Rectal smooth muscle tissue (tissue), 1 donor: Measurements from ENCODE around the gene AR.

Experiments used
- H3K27ac ChIP-seq: one replicate; pipeline ENCODE4 v1.7.0; 2013; ENCODE audit warnings: low read depth, low read length, inconsistent platforms
- H3K27me3 ChIP-seq: one replicate; pipeline ENCODE4 v1.7.0; 2013; ENCODE audit warnings: low read length; ENCODE audit not compliant: control insufficient read depth, insufficient read depth
- H3K36me3 ChIP-seq: one replicate; pipeline ENCODE4 v1.7.0; 2013; ENCODE audit warnings: low read length; ENCODE audit not compliant: control insufficient read depth, insufficient read depth
- H3K4me1 ChIP-seq: one replicate; pipeline ENCODE4 v1.7.0; 2013; ENCODE audit warnings: low read length; ENCODE audit not compliant: control insufficient read depth, insufficient read depth
- H3K4me3 ChIP-seq: one replicate; pipeline ENCODE4 v1.7.0; 2013; ENCODE audit warnings: low read length
- H3K9ac ChIP-seq: one replicate; pipeline ENCODE4 v1.7.0; 2013; ENCODE audit warnings: low read length

AR gene, protein sequence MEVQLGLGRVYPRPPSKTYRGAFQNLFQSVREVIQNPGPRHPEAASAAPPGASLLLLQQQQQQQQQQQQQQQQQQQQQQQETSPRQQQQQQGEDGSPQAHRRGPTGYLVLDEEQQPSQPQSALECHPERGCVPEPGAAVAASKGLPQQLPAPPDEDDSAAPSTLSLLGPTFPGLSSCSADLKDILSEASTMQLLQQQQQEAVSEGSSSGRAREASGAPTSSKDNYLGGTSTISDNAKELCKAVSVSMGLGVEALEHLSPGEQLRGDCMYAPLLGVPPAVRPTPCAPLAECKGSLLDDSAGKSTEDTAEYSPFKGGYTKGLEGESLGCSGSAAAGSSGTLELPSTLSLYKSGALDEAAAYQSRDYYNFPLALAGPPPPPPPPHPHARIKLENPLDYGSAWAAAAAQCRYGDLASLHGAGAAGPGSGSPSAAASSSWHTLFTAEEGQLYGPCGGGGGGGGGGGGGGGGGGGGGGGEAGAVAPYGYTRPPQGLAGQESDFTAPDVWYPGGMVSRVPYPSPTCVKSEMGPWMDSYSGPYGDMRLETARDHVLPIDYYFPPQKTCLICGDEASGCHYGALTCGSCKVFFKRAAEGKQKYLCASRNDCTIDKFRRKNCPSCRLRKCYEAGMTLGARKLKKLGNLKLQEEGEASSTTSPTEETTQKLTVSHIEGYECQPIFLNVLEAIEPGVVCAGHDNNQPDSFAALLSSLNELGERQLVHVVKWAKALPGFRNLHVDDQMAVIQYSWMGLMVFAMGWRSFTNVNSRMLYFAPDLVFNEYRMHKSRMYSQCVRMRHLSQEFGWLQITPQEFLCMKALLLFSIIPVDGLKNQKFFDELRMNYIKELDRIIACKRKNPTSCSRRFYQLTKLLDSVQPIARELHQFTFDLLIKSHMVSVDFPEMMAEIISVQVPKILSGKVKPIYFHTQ

DNA sequence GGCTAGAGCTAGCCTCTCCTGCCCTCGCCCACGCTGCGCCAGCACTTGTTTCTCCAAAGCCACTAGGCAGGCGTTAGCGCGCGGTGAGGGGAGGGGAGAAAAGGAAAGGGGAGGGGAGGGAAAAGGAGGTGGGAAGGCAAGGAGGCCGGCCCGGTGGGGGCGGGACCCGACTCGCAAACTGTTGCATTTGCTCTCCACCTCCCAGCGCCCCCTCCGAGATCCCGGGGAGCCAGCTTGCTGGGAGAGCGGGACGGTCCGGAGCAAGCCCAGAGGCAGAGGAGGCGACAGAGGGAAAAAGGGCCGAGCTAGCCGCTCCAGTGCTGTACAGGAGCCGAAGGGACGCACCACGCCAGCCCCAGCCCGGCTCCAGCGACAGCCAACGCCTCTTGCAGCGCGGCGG is at the start of gene AR:
TSS of gene AR (plus strand) at position 204 of the 400 bp plus-strand sequence. CDS start 1,126 bp downstream, outside the sequence.
- H3K4me3 ChIP-seq = peak within 1 kb of the TSS; percentile 59

GRCh38 chrX:67500617-67501016 is 43.2 kb upstream of the AR start:
- H3K27ac ChIP-seq = no peak overlapping the region
- H3K9ac ChIP-seq = no peak overlapping the region
- no peaks in the 10 kb centered on the region for H3K36me3 ChIP-seq
- H3K4me1 ChIP-seq = no peaks in the 10 kb centered on the region
- no peaks in the 10 kb centered on the region for H3K27me3 ChIP-seq
- H3K4me3 ChIP-seq = no peak overlapping the region

More for the DNA sequence above, at the start of gene AR:
- Histone ChIP-seq H3K36me3 (no peaks in the 10 kb centered on the region), H3K9ac (no peak within 1 kb of the TSS), H3K4me1 (no peaks in the 10 kb centered on the region), H3K27ac (peak within 1 kb of the TSS; percentile 64), H3K27me3 (no peaks in the 10 kb centered on the region)

DNA sequence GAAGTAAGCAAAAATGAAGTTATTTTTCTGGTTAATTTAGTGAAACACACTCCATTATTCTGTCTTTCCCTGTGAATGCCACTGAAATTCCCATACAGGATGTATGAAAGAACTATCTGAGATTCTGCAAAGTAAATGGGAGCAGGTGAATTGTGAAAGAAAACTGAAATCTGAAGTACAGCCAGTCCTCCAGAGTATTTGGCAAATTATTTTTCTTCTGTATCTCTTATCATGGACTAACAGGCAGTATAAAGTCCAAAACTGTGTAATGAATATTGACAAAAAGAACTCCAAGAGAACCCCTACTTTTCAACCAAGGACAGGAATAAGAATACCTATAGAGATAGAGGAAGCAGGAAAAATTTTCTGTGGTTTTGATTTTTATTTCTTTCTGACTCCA is 40.8 kb upstream of the AR start:
- Histone ChIP-seq H3K27ac (no peak overlapping the region), H3K4me3 (no peak overlapping the region), H3K9ac (no peak overlapping the region), H3K36me3 (no peaks in the 10 kb centered on the region), H3K4me1 (no peaks in the 10 kb centered on the region), H3K27me3 (no peaks in the 10 kb centered on the region)

DNA sequence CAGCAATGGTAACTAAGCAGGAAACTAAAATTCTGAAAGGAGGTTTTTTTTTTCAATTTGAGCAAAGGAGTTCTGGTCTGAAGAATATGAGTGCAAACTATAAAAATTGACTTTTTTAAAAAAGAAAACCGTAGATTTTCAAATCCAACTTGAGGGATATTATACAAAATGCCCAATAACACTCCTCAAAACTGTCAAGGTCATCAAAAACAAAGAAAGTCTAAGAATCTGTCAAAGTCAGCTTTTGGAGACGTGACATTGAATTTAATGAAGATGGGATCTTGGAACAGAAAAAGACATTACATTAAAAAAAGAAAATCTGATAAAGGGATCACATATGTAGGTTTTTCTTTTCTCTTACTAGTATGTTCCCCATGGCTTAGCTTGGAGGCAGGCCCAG is 40.4 kb upstream of the AR start:
- no peak overlapping the region for H3K27ac ChIP-seq
- H3K4me3 ChIP-seq = no peak overlapping the region
- H3K9ac ChIP-seq = no peak overlapping the region
- H3K27me3 ChIP-seq = no peaks in the 10 kb centered on the region
- no peaks in the 10 kb centered on the region for H3K36me3 ChIP-seq
- H3K4me1 ChIP-seq = no peaks in the 10 kb centered on the region

DNA sequence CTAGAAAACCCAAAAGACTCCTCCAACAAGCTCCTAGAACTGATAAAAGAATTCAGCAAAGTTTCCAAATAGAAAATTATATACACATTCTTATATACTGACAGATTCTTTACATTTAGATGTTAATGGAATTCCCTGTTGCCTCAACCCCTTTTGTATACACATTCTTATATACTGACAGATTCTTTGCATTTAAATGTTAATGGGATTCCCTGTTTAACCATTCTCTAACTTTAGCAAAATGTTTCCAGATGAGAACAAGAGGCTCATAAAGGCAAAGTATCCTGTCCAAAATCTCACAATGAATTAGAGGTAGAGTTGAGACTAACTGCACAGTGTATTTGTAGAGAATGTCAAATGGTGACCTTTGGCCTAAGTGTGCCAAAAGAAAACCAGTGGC is 23.1 kb upstream of the AR start:
- H3K4me3 ChIP-seq = no peak overlapping the region
- no peaks in the 10 kb centered on the region for H3K36me3 ChIP-seq
- no peak overlapping the region for H3K9ac ChIP-seq
- no peaks in the 10 kb centered on the region for H3K27me3 ChIP-seq
- H3K4me1 ChIP-seq = no peaks in the 10 kb centered on the region
- H3K27ac ChIP-seq = no peak overlapping the region

- H3K4me3 ChIP-seq = no peak overlapping the region
- H3K4me1 ChIP-seq = no peaks in the 10 kb centered on the region
- H3K36me3 ChIP-seq = no peaks in the 10 kb centered on the region
- no peaks in the 10 kb centered on the region for H3K27me3 ChIP-seq
- no peak overlapping the region for H3K9ac ChIP-seq
- no peak overlapping the region for H3K27ac ChIP-seq
These were observed 20.7 kb upstream of the AR start for GRCh38 chrX:67523002-67523681.

DNA sequence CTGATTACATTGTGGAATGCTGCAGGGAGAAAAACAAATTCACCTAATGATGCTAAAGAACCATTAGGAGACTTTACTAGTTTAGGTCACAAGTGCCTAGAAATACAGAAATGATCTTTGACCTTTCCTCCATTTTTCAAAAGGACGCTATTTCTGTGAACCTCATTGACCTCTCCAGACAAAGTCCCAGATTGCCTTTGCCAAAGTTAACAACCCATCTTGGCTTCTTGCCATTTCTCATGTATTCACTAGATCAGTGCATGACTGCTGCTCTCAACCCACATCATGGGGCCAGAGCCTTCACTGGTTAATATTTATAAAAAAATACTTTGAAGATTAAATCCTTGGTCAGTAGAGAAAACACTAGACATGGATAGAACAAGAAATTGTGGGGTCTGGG is 19.9 kb upstream of the AR start:
- H3K36me3 ChIP-seq = no peaks in the 10 kb centered on the region
- no peaks in the 10 kb centered on the region for H3K4me1 ChIP-seq
- no peak overlapping the region for H3K9ac ChIP-seq
- H3K4me3 ChIP-seq = no peak overlapping the region
- H3K27ac ChIP-seq = no peak overlapping the region
- H3K27me3 ChIP-seq = no peaks in the 10 kb centered on the region

GRCh38 chrX:67524428-67524827 is 19.4 kb upstream of the AR start:
- no peak overlapping the region for H3K9ac ChIP-seq
- no peak overlapping the region for H3K4me3 ChIP-seq
- no peaks in the 10 kb centered on the region for H3K4me1 ChIP-seq
- H3K36me3 ChIP-seq = no peaks in the 10 kb centered on the region
- no peak overlapping the region for H3K27ac ChIP-seq
- no peaks in the 10 kb centered on the region for H3K27me3 ChIP-seq

DNA sequence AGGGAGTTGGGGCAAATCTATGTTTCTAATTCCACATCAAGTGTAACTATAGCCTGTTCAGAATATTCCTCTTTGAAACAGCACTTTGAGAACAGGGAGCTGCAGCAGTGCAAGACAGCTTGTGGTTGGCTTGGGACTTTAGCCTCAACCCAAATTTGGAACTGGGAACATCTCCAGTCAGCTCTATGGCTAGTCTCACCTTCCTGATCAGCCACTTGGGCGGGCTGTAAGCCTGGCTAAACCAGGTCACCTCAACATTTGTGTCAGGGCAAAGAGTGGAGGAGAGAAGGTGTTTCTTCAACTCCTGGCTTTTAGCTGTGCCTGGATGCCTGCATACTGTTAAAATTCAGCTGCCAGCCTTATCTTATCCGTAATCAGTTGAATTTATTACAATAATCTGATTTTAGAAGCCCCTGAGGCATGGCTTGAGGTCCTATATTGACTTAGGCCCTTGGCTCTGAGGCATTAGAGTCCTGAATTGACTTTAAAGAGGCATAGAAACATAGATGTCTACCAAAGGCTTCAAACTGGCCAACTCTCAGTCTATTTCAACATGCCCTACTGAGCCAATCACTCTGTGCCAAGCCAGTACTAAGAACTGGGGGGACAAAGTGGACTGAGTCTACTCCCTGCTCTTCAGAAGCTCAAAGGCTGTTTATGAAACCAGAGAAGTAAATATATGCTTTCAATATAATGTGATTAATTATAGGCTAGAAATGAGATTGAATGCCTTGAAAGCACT is 18.7 kb upstream of the AR start:
- H3K27me3 ChIP-seq = no peaks in the 10 kb centered on the region
- no peak overlapping the region for H3K9ac ChIP-seq
- H3K4me3 ChIP-seq = no peak overlapping the region
- H3K4me1 ChIP-seq = no peaks in the 10 kb centered on the region
- H3K27ac ChIP-seq = no peak overlapping the region
- H3K36me3 ChIP-seq = no peaks in the 10 kb centered on the region

DNA sequence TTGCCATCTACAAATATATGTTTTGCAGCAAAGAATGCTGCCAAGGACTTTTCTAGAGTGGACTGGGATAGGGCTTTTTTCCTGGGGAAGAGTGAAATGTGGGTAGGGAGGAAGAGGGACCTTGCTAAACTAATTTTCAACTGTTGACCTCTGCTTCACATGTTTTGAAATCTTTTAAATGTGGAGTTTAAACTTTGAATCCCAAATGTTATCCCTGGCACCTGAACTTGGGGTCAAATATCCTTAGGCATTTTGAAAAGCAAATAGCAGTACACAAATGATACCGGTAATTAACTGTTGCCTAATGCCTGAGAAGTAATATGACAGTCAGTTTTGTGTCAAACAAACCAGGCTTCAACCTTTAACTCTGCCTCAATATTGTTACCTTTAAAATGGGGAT is 7.3 kb upstream of the AR start:
- Histone ChIP-seq H3K4me3 (no peak overlapping the region), H3K4me1 (no peaks in the 10 kb centered on the region), H3K36me3 (no peaks in the 10 kb centered on the region), H3K27me3 (no peaks in the 10 kb centered on the region), H3K27ac (no peak overlapping the region), H3K9ac (no peak overlapping the region)

DNA sequence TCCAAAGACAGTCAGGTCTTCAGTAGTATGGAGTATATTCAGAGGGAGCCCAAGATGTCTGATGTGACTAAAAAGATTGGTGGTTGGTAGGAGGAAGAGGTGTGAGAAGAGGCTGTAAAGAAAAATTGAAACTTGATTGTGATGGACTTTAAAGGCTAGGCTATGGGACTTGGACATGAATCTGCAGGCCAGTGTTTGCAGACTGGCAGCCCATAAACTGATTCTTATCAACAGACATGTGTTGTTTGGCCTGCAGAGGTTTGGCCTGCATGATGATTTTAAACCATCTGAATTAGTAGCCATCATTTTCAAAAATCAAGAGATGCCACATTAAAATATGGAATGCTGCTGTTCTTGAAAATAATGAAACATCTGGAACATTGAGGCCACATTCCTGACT is 5.4 kb upstream of the AR start:
- Histone ChIP-seq H3K27ac (no peak overlapping the region), H3K27me3 (no peaks in the 10 kb centered on the region), H3K4me3 (no peak overlapping the region), H3K36me3 (no peaks in the 10 kb centered on the region), H3K4me1 (no peaks in the 10 kb centered on the region), H3K9ac (no peak overlapping the region)
